Kidney epithelial cell (primary cell): ENCODE results near the gene SEMA6B. TPM values are rescaled to one million over a fixed set of nuclear protein-coding genes. Genes with fewer than 3 reads are reported as not detected.

Experiments used
- DNase-seq: peaks from one replicate; pipeline ENCODE4 v3.0.0-alpha.2; 2010; ENCODE audit warnings: low read depth
- H3K27me3 ChIP-seq: 2 replicates; pipeline ENCODE4 v1.6.0; 2011; ENCODE audit warnings: low read length; ENCODE audit not compliant: control insufficient read depth, insufficient read depth
- H3K36me3 ChIP-seq: 2 replicates; pipeline ENCODE4 v1.5.1; 2011; ENCODE audit warnings: low read length; ENCODE audit not compliant: control insufficient read depth, insufficient read depth
- H3K4me3 ChIP-seq: 2 replicates; pipeline ENCODE4 v1.5.1; 2011; ENCODE audit warnings: low read depth, mild to moderate bottlenecking, control low read depth, low read length
- total RNA-seq: library from RNA; depleted of rRNA; stranded (reverse); fragments of >200 nt; gene quantifications from 2 replicates; pipeline ENCODE4 v1.2.3, GENCODE V29; 2015
- TF ChIP-seq, protein P1 (sequence below): IDR thresholded peaks from 2 replicates; pipeline ENCODE4 v1.5.1; 2011; ENCODE audit warnings: mild to moderate bottlenecking, moderate library complexity, low read length, control low read depth, inconsistent platforms; ENCODE audit not compliant: insufficient read depth, poor library complexity, severe bottlenecking

SEMA6B gene
- total RNA-seq, 1 donor from 2014 or later, result 0.13 TPM

DNA sequence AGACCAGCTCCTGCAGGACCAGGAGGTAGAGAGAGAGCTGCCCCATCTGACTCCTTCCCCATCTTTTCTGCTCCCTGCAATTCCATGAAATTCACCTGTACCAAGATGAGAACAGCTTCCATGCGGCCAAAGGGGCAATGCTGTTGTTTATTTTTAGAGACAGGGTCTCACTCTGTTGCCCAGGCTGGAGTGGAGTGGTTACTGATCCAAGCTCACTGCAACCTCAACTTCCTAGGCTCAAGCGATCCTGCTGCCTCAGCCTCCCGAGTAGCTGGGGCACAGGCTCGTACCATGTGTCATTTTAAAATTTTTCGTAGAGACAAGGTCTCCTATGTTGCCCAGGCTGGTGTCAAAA lies 37.6 kb downstream of the SEMA6B start:
- Histone ChIP-seq H3K4me3 (no peak overlapping the region), H3K36me3 (no peaks in the 10 kb centered on the region), H3K27me3 (no peaks in the 10 kb centered on the region)
- TF ChIP-seq, protein P1, sequence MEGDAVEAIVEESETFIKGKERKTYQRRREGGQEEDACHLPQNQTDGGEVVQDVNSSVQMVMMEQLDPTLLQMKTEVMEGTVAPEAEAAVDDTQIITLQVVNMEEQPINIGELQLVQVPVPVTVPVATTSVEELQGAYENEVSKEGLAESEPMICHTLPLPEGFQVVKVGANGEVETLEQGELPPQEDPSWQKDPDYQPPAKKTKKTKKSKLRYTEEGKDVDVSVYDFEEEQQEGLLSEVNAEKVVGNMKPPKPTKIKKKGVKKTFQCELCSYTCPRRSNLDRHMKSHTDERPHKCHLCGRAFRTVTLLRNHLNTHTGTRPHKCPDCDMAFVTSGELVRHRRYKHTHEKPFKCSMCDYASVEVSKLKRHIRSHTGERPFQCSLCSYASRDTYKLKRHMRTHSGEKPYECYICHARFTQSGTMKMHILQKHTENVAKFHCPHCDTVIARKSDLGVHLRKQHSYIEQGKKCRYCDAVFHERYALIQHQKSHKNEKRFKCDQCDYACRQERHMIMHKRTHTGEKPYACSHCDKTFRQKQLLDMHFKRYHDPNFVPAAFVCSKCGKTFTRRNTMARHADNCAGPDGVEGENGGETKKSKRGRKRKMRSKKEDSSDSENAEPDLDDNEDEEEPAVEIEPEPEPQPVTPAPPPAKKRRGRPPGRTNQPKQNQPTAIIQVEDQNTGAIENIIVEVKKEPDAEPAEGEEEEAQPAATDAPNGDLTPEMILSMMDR, result no peak
- DNase-seq, result no peak

DNA sequence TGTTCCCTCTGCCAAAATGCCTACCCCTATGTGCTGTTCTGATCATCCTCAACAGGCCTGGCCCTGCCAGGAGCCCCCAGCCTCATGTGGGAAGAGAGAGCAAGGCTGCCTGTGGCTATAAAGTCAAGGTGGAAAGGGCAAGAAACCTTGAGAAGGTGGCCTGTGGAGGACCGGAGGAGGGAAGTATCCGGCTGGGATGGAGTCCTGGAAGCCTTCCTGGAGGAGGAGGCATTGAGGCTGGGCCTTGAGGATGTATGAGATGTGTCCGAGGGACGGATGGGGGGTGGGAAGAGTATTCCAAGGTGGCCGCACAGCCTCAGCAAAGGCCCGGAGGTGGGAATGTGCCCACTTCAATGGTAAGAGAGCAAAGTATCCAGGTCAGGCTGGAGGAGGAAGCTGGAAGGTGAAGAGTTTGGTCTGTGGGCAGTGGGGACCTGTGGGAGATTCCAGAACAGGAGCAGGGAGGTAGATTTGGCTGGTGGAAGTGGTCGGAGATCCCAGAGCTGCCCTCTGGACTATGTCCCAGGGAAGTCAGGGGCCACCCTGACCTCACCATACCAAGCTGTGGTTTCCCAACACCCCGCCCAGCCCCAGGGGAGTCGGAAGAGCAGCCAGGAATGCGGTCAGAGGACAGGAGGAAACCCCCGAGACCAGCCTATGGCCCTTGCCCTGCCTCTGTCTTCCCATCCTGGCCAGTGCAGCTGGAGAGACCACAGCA lies 38.2 kb downstream of the SEMA6B start:
- no peak for DNase-seq
- H3K27me3 ChIP-seq, result peaks cover 1% of the 10 kb centered on the region
- no peaks in the 10 kb centered on the region for H3K36me3 ChIP-seq
- H3K4me3 ChIP-seq, result no peak overlapping the region
- TF ChIP-seq, protein P1, result no peak

DNA sequence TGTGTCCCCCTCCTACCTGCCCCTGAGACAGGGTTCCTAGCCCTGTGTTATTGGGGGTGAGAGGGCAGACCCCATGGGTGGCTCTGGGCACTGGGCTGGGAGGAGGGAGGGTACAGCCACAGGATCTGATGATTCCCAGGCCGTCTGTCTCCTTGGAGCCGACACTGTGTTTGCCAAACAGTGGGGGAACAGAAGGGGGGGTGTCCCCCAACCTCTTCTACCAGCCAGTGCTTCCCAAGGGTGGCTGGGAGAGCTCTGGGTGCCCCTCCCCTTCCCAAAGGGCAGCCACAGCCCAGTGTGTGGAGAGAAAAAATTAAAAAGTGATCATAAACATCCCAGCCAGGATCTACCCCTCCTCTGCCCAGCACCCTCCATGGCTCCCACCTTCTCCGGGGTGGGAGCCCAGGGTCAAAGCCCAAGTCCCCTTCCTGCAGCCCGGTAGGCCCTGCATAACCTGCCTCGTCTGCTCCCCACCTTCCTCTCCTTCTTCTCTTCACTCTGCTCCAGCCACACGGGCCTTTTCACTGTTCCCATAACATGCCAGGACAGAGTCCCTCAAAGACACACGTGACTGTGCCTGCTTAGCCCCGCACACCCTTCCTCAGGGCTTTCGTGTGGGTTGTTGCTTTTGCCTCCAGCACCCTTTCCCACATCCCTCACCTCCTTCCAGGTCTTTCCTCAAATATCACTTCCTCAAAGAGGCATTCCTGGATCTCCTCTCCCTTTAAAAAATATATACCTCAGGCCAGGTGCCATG lies 39.8 kb downstream of the SEMA6B start:
- peaks cover 3% of the 10 kb centered on the region for H3K27me3 ChIP-seq
- no peaks in the 10 kb centered on the region for H3K36me3 ChIP-seq
- TF ChIP-seq, protein P1, result no peak
- H3K4me3 ChIP-seq, result no peak overlapping the region
- no peak for DNase-seq

DNA sequence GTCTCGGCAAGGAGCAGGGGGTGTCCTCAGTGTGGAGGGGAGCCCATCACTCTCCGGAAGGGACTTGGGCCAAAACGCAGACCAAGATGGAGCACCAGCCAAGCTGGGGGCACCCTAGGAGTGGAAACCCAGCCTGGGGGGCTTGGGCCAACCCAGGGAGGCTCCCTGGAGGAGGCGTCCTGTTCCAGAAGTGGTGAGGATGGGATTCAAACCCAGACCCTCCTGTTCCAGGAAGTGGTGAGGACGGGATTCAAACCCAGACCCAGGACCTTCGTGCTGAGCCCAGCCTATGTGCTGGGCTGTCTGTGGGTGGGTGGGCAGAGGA lies 40.4 kb downstream of the SEMA6B start:
- H3K36me3 ChIP-seq, result no peaks in the 10 kb centered on the region
- TF ChIP-seq, protein P1, result no peak
- H3K27me3 ChIP-seq, result peaks cover 3% of the 10 kb centered on the region
- no peak for DNase-seq
- H3K4me3 ChIP-seq, result no peak overlapping the region

DNA sequence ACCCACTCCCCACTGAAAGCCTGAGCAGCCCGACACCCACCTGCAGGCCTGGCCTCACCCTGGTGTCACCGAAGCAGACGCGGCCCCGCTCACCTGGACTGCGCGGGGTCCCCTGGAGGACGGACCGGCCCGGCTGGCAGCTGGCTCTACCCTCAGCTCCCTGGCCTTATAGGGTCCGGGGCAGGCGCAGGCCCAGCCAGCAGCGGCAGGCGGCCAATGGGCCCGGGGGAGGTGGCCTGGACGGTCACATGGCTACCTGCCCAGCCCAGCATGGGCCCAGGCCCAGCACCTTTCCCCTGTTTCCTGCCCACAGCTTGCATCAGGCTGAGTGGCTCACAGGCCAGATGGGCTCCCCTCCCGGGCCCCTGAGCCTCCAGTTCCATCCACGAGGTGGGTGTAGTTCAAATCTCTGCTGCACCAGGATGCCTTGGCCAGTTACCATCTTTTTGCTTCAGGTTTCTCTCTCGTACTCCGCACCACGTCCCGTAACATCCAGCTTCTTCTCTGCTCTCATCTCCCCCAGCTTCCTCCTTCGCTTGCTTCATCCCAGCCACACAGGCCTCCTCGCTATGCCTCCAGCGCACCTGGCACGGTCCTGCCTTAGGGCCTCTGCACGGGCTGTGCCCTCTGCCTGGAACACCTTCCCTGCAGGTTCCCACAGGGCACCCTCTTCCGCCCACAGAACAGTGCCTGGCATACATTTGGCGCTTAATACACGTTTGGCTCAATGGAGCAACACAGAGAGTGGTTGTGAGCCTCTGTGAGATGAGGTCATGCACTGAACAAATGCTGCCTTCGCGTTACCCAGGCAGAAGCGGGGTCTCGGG lies 40.9 kb downstream of the SEMA6B start, which contains the start of gene PLIN4:
TSS of gene PLIN4 (minus strand) at position 142 of the 827 bp plus-strand sequence. CDS start 214 bp downstream, outside the sequence.
- TF ChIP-seq, protein P1, result no peak
- no peak for DNase-seq
- peaks cover 3% of the 10 kb centered on the region for H3K27me3 ChIP-seq
- no peak within 1 kb of the TSS for H3K4me3 ChIP-seq
- no peaks in the 10 kb centered on the region for H3K36me3 ChIP-seq
